HEK293 (cell line): ENCODE data around the gene LKAAEAR1.
"Not testable (repeated sequence)": the region's sequence is repeated elsewhere in the genome, so short reads cannot be mapped to it uniquely, and the experiment has no call there.

Experiments
- SP2 ChIP-seq: fragments of 450-650 bp; formaldehyde crosslinking; IDR thresholded peaks from 2 replicates; pipeline ENCODE4 v1.5.1; 2016; ENCODE audit warnings: missing biosample characterization, missing genetic modification characterization
- ZNF174 ChIP-seq: fragments of 450-650 bp; formaldehyde crosslinking; IDR thresholded peaks from 2 replicates; pipeline ENCODE4 v1.5.0; 2017; ENCODE audit warnings: missing biosample characterization, mild to moderate bottlenecking, missing genetic modification characterization
- ZNF423 ChIP-seq: fragments of 450-650 bp; formaldehyde crosslinking; IDR thresholded peaks from 2 replicates; pipeline ENCODE4 v1.5.1; 2016; ENCODE audit warnings: missing biosample characterization, missing genetic modification characterization
- TF ChIP-seq, protein P1 (sequence below): fragments of 450-650 bp; formaldehyde crosslinking; IDR thresholded peaks from 2 replicates; pipeline ENCODE4 v1.5.1; 2016; ENCODE audit warnings: missing biosample characterization, missing genetic modification characterization
- TF ChIP-seq, protein P2 (sequence below): fragments of 450-650 bp; IDR thresholded peaks from 2 replicates; pipeline ENCODE4 v1.5.1; 2018; ENCODE audit warnings: missing biosample characterization, missing genetic modification characterization

DNA sequence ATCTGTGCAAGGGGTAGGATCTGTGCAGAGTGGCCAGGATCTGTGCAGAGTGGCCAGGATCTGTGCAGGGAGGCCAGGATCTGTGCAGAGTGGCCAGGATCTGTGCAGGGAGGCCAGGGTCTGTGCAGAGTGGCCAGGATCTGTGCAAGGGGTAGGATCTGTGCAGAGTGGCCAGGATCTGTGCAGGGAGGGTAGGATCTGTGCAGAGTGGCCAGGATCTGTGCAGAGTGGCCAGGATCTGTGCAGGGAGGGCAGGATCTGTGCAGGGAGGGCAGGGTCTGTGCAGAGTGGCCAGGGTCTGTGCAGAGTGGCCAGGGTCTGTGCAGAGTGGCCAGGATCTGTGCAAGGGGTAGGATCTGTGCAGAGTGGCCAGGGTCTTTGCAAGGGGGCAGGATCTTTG lies 4.4 kb upstream of the LKAAEAR1 start:
- not testable (repeated sequence) for TF ChIP-seq SP2 (tag by site-specific recombination); ZNF174 (tag by site-specific recombination); ZNF423
- TF ChIP-seq, protein P1, sequence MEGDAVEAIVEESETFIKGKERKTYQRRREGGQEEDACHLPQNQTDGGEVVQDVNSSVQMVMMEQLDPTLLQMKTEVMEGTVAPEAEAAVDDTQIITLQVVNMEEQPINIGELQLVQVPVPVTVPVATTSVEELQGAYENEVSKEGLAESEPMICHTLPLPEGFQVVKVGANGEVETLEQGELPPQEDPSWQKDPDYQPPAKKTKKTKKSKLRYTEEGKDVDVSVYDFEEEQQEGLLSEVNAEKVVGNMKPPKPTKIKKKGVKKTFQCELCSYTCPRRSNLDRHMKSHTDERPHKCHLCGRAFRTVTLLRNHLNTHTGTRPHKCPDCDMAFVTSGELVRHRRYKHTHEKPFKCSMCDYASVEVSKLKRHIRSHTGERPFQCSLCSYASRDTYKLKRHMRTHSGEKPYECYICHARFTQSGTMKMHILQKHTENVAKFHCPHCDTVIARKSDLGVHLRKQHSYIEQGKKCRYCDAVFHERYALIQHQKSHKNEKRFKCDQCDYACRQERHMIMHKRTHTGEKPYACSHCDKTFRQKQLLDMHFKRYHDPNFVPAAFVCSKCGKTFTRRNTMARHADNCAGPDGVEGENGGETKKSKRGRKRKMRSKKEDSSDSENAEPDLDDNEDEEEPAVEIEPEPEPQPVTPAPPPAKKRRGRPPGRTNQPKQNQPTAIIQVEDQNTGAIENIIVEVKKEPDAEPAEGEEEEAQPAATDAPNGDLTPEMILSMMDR (tag by site-specific recombination), result not testable (repeated sequence)
- TF ChIP-seq, protein P2, sequence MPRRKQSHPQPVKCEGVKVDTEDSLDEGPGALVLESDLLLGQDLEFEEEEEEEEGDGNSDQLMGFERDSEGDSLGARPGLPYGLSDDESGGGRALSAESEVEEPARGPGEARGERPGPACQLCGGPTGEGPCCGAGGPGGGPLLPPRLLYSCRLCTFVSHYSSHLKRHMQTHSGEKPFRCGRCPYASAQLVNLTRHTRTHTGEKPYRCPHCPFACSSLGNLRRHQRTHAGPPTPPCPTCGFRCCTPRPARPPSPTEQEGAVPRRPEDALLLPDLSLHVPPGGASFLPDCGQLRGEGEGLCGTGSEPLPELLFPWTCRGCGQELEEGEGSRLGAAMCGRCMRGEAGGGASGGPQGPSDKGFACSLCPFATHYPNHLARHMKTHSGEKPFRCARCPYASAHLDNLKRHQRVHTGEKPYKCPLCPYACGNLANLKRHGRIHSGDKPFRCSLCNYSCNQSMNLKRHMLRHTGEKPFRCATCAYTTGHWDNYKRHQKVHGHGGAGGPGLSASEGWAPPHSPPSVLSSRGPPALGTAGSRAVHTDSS, result not testable (repeated sequence)
